Memory B cell (primary cell): ENCODE results near the gene RRAS.
"Not testable (repeated sequence)": the region's sequence is repeated elsewhere in the genome, so short reads cannot be mapped to it uniquely, and the experiment has no call there.

Experiments
- ATAC-seq: fragments of 150-1000 bp; cut with Tn5 transposase; 2 replicates; pipeline ENCODE4 v1.10.0; 2021; ENCODE audit warnings: low read depth, mild to moderate bottlenecking, moderate library complexity
- DNase-seq, 2 donors: peaks; one replicate each; pipeline ENCODE4 v3.0.0; 2022; ENCODE audit warnings: low spot score in 2 of 2
- H3K27ac Mint-ChIP-seq: one replicate; pipeline ENCODE4 v1.8.0; 2022; ENCODE audit warnings: mild to moderate bottlenecking, moderate library complexity, mixed read lengths
- H3K27me3 Mint-ChIP-seq: one replicate; pipeline ENCODE4 v1.8.0; 2022; ENCODE audit warnings: mixed read lengths
- H3K36me3 Mint-ChIP-seq: one replicate; pipeline ENCODE4 v1.8.0; 2022; ENCODE audit warnings: mild to moderate bottlenecking, mixed read lengths
- H3K4me1 Mint-ChIP-seq: one replicate; pipeline ENCODE4 v1.8.0; 2022; ENCODE audit warnings: mixed read lengths
- H3K4me3 Mint-ChIP-seq: one replicate; pipeline ENCODE4 v1.8.0; 2022; ENCODE audit warnings: mild to moderate bottlenecking, moderate library complexity, mixed read lengths
- H3K9me3 Mint-ChIP-seq: one replicate; pipeline ENCODE4 v1.8.0; 2022; ENCODE audit warnings: mixed read lengths

RRAS gene

GRCh38 chr19:49636233-49636932 lies 3.6 kb downstream of the RRAS start:
- H3K27me3 Mint-ChIP-seq, result no peaks in the 10 kb centered on the region
- ATAC-seq, result no peak
- no peaks in the 10 kb centered on the region for H3K36me3 Mint-ChIP-seq
- no peak for DNase-seq
- no peaks in the 10 kb centered on the region for H3K9me3 Mint-ChIP-seq
- H3K4me3 Mint-ChIP-seq, result no peak overlapping the region
- H3K4me1 Mint-ChIP-seq, result peaks cover 24% of the 10 kb centered on the region
- H3K27ac Mint-ChIP-seq, result no peak overlapping the region

GRCh38 chr19:49635530-49636232 lies 4.3 kb downstream of the RRAS start:
- DNase-seq, result no peak
- Mint-ChIP-seq H3K36me3 (no peaks in the 10 kb centered on the region), H3K27me3 (no peaks in the 10 kb centered on the region), H3K9me3 (no peaks in the 10 kb centered on the region), H3K27ac (peak overlapping the region; percentile 31), H3K4me3 (no peak overlapping the region), H3K4me1 (peaks cover 20% of the 10 kb centered on the region)
- ATAC-seq, result no peak

GRCh38 chr19:49633273-49633672 lies 6.7 kb downstream of the RRAS start:
- DNase-seq, H3K27ac Mint-ChIP-seq, H3K9me3 Mint-ChIP-seq, ATAC-seq, H3K4me3 Mint-ChIP-seq, H3K36me3 Mint-ChIP-seq, H3K27me3 Mint-ChIP-seq: not testable (repeated sequence)
- H3K4me1 Mint-ChIP-seq, result peaks cover 13% of the 10 kb centered on the region

- H3K36me3 Mint-ChIP-seq, result peaks cover 3% of the 10 kb centered on the region
- ATAC-seq (no peak), DNase-seq (no peak)
- H3K9me3 Mint-ChIP-seq, result no peaks in the 10 kb centered on the region
- H3K27ac Mint-ChIP-seq, result no peak overlapping the region
- H3K27me3 Mint-ChIP-seq, result no peaks in the 10 kb centered on the region
- peaks cover 8% of the 10 kb centered on the region for H3K4me1 Mint-ChIP-seq
- H3K4me3 Mint-ChIP-seq, result no peak overlapping the region
These were observed 7.4 kb downstream of the RRAS start for GRCh38 chr19:49632576-49632975.

GRCh38 chr19:49631610-49632192 lies 8.2 kb downstream of the RRAS start:
- ATAC-seq (no peak), DNase-seq (no peak)
- H3K36me3 Mint-ChIP-seq, result peaks cover 8% of the 10 kb centered on the region
- no peak overlapping the region for H3K4me3 Mint-ChIP-seq
- no peaks in the 10 kb centered on the region for H3K9me3 Mint-ChIP-seq
- H3K27me3 Mint-ChIP-seq, result no peaks in the 10 kb centered on the region
- H3K27ac Mint-ChIP-seq, result no peak overlapping the region
- H3K4me1 Mint-ChIP-seq, result peaks cover 6% of the 10 kb centered on the region

- H3K36me3 Mint-ChIP-seq, result peaks cover 9% of the 10 kb centered on the region
These were observed 8.8 kb downstream of the RRAS start for GRCh38 chr19:49631014-49631588.

GRCh38 chr19:49629659-49630058 lies 10.3 kb downstream of the RRAS start:
- H3K36me3 Mint-ChIP-seq, result peaks cover 14% of the 10 kb centered on the region
- H3K4me1 Mint-ChIP-seq, result peaks cover 3% of the 10 kb centered on the region
- no peaks in the 10 kb centered on the region for H3K27me3 Mint-ChIP-seq
- H3K27ac Mint-ChIP-seq, result no peak overlapping the region
- no peak for ATAC-seq
- no peak for DNase-seq
- H3K9me3 Mint-ChIP-seq, result no peaks in the 10 kb centered on the region
- H3K4me3 Mint-ChIP-seq, result no peak overlapping the region

More at GRCh38 chr19:49631014-49631588, 8.8 kb downstream of the RRAS start:
- Mint-ChIP-seq H3K27me3 (no peaks in the 10 kb centered on the region), H3K9me3 (no peaks in the 10 kb centered on the region), H3K27ac (peak overlapping the region; percentile 12), H3K4me3 (no peak overlapping the region), H3K4me1 (peaks cover 6% of the 10 kb centered on the region)
- ATAC-seq (no peak), DNase-seq (no peak)

- no peaks in the 10 kb centered on the region for H3K27me3 Mint-ChIP-seq
- peaks cover 31% of the 10 kb centered on the region for H3K36me3 Mint-ChIP-seq
- no peak for ATAC-seq
- DNase-seq, result no peak
- no peak overlapping the region for H3K4me3 Mint-ChIP-seq
- no peak overlapping the region for H3K27ac Mint-ChIP-seq
- H3K4me1 Mint-ChIP-seq, result peaks cover 3% of the 10 kb centered on the region
- H3K9me3 Mint-ChIP-seq, result no peaks in the 10 kb centered on the region
These were observed 13.7 kb downstream of the RRAS start for GRCh38 chr19:49626226-49626625.

- no peak for DNase-seq
- Mint-ChIP-seq H3K9me3 (no peaks in the 10 kb centered on the region), H3K4me1 (peaks cover 3% of the 10 kb centered on the region), H3K27me3 (no peaks in the 10 kb centered on the region), H3K4me3 (no peak overlapping the region), H3K27ac (no peak overlapping the region), H3K36me3 (peaks cover 31% of the 10 kb centered on the region)
- no peak for ATAC-seq
These were observed 14.7 kb downstream of the RRAS start for GRCh38 chr19:49624967-49625910.

- H3K9me3 Mint-ChIP-seq, H3K4me3 Mint-ChIP-seq, H3K27ac Mint-ChIP-seq, ATAC-seq, H3K27me3 Mint-ChIP-seq, DNase-seq: not testable (repeated sequence)
- Mint-ChIP-seq H3K36me3 (peaks cover 46% of the 10 kb centered on the region), H3K4me1 (peaks cover 12% of the 10 kb centered on the region)
These were observed 22.1 kb downstream of the RRAS start for GRCh38 chr19:49617860-49618259.

- no peak overlapping the region for H3K27ac Mint-ChIP-seq
- H3K4me1 Mint-ChIP-seq, result peaks cover 16% of the 10 kb centered on the region
- DNase-seq, result no peak
- peaks cover 42% of the 10 kb centered on the region for H3K36me3 Mint-ChIP-seq
- ATAC-seq, result no peak
- no peaks in the 10 kb centered on the region for H3K9me3 Mint-ChIP-seq
- no peak overlapping the region for H3K4me3 Mint-ChIP-seq
- no peaks in the 10 kb centered on the region for H3K27me3 Mint-ChIP-seq
These were observed 23.0 kb downstream of the RRAS start for GRCh38 chr19:49616945-49617344.

- Mint-ChIP-seq H3K9me3 (no peaks in the 10 kb centered on the region), H3K36me3 (peaks cover 40% of the 10 kb centered on the region), H3K27me3 (no peaks in the 10 kb centered on the region), H3K4me1 (peaks cover 16% of the 10 kb centered on the region), H3K4me3 (no peak overlapping the region), H3K27ac (no peak overlapping the region)
- DNase-seq (no peak), ATAC-seq (no peak)
These were observed 23.4 kb downstream of the RRAS start for GRCh38 chr19:49616532-49616931.

GRCh38 chr19:49615861-49616260 lies 24.1 kb downstream of the RRAS start:
- peaks cover 16% of the 10 kb centered on the region for H3K4me1 Mint-ChIP-seq
- no peak overlapping the region for H3K4me3 Mint-ChIP-seq
- no peaks in the 10 kb centered on the region for H3K9me3 Mint-ChIP-seq
- no peak overlapping the region for H3K27ac Mint-ChIP-seq
- DNase-seq (no peak), ATAC-seq (no peak)
- H3K27me3 Mint-ChIP-seq, result no peaks in the 10 kb centered on the region
- H3K36me3 Mint-ChIP-seq, result peaks cover 38% of the 10 kb centered on the region
